Activated CD8-positive, alpha-beta memory T cell treated with anti-CD3 and anti-CD28 coated beads for 48 hours (primary cell): ENCODE data around the gene SH3BP1.

Experiments
- DNase-seq, 3 experiments: peaks; one replicate each; pipeline ENCODE4 v3.0.0-alpha.2; 2020; ENCODE audit warnings: low read depth in 2 of 3, low spot score in 2 of 3

Gene SH3BP1

DNA sequence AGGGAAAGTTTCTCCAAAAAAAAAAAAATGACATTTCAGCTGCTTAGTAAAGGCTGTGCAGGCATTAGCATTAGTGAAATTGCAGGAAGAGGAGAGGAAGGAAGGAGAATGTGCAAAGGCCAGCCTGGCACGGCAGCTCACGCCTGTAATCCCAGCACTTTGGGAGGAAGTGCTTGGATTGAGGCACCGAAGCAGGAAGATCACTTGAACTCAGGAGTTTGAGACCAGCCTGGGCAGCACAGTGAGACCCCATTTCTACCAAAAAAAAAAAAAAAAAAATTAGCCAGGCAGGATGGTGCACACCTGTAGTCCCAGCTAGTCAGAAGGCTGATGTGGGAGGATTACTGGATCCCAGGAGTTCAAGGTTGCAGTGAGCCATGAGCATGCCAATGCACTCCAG is 65.2 kb downstream of the SH3BP1 start:
- no peak for DNase-seq

GRCh38 chr22:37705205-37705604 is 65.7 kb downstream of the SH3BP1 start:
- no peak for DNase-seq
